NCI-H1436 treated with DMSO at 0.1 percent for 48 hours (cell line): ENCODE results near the gene SPEM1.

Source experiments
- DNase-seq: peaks from one replicate; lab custom pipeline; 2025; lab: John Stamatoyannopoulos, UW

SPEM1 gene

GRCh38 chr17:7440113-7440833 is 20.1 kb downstream of the SPEM1 start:
- DNase-seq: no peak

GRCh38 chr17:7440834-7441195 is 20.7 kb downstream of the SPEM1 start:
- no peak for DNase-seq

DNA sequence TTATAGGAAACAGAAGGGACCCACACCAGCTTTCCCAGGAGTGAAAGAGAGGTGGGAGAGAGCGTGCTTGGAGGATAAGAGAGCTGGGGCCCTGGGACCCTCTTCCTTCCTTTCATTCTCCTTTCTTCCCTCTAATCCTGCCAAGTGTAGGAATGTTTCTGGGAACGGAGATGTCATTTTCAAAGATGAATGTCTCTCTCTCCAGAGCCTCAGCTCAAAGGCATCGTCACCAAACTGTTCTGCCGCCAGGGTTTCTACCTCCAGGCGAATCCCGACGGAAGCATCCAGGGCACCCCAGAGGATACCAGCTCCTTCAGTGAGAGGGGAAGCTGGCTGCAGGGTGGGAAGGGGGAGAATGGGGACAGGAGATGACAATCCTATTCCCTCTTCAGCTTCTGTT is 21.1 kb downstream of the SPEM1 start:
- no peak for DNase-seq

DNA sequence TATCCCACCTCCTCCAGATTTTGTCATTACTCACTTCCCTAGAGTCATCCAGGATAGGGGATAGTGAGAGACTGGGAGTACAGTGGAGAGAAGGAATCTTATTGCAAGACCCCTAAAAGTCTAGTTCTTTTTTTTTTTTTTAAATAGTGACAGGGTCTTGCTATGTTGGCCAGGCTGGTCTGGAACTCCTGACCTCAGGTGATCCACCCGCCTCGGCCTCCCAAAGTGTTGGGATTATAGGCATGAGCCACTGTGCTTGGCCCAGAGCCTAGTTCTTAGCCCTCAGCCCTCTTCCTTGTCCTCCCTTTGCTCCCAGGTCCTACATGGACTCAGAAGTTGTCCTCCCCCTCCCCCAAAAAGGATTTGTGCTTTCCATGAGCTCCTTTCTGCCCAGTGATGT is 22.0 kb downstream of the SPEM1 start:
- no peak for DNase-seq

GRCh38 chr17:7443499-7444485 is 23.7 kb downstream of the SPEM1 start:
- no peak for DNase-seq

GRCh38 chr17:7444682-7445618 is 24.8 kb downstream of the SPEM1 start, which contains the start of gene CHRNB1:
Gene CHRNB1, plus strand, starts transcription at chr17:7445061. Its CDS starts 67 bp downstream, at chr17:7445128.
- DNase-seq: peak; percentile 69

DNA sequence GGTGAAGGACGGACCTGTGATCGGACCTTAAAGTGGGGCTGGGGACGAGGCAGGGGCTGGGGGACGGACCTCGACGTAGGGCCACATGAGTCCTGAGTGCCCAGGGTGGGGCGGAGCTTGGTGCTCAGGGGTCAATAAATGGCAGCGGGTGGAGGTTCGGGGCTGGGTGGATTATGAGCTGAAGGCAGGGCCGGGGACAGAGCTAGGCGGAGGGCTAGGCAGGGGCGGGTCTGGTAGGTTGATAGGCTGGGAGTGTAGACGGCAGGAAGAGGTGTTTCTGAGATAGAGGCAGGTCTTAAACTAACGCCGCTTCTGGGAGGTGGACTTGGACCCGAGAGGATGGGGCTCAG is 25.5 kb downstream of the SPEM1 start:
- no peak for DNase-seq

GRCh38 chr17:7448461-7448860 is 28.3 kb downstream of the SPEM1 start:
- no peak for DNase-seq

GRCh38 chr17:7459961-7460545 is 39.9 kb downstream of the SPEM1 start:
- no peak for DNase-seq

DNA sequence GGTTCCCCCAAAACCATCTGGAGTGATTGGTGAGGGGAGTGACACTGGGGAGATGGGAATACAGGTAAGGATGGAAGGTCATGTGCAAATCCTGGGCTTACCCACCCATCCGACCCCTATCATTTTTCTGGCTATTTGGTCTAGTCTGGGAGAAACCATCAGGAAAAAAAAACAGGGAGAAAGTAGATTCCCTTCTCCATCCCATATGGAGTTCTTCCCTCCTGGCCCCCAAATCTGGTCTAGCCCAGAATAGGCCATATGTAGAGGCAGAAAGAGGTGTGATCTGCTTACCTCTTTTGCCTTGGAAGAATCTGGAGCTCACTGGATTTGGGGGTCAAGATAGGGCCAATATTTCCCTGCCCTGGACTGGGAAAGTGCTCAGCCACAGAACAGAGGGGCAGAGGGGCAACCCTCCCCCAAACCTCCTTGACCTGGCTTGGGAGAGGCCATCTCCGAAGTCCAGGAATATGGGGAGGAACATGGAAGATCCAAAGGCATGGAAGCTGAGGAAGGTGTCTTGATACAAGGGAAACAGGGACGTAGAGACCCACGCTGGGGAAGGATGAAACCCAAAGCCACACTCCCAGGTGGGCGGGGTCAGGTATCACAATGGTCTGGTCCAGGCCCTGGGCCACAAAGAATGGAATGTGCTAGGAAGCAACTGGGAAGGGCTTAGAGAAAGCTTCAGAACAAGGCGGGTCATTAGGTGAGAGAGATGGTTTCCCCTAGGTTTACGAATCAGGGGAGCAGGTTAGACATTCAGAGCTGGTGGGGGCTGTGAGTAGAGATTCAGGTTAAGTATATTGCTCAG is 40.9 kb downstream of the SPEM1 start:
- DNase-seq: no peak

GRCh38 chr17:7462474-7463371 is 42.6 kb downstream of the SPEM1 start:
- no peak for DNase-seq

GRCh38 chr17:7463372-7463846 is 43.3 kb downstream of the SPEM1 start:
- DNase-seq: no peak

DNA sequence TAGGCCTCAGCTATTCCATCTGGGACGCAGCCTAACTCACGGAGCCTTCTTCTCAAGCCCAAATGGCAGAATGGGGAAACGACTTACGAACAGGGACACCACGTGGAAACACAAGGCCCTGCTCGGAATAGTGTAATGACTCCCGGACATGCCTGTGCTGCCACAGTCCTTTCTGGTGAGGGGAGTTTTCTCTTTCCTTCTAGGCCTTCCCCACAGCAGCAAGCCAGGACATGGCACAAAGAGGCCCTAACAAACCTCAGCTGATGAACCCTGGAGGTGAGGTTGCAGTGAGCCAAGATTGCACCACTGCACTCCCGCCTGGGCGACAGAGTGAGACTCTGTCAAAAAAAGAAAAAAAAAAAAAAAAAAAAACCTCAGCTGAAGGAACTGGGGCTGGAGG is 44.0 kb downstream of the SPEM1 start:
- no peak for DNase-seq

DNA sequence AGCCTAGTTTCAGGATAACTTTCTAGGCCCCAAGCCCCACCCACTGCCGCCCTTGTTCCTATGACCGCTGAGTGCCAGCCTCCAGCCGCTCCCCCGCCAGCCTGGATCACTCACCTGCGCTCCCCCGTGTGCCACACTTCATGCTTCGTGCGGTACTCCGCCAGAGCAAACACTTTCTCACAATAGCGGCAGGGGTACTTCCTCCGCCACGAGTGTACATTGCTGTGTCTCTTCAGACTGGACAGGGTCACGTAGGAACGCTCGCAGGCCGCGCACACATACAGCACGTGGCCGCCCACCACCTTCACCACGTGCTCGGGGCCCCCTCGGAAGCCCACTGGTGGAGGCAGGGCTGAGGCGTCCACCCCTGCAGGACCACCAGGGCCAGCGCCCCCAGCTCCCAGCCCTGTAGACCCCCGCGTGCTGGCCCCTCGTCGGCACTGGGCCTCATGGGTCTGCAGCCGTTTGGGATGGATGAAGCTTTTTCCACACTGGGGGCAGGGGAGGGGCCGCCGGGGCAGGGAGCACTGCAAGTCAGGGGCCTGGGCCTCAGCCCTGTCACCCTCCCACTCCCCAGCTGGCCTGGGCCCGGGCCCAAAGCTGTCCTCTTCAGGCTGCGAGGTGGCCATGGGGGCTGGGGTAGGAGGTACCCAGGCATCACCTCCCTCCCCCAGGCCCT is 45.6 kb downstream of the SPEM1 start:
- DNase-seq: no peak

- DNase-seq: no peak
Observed at GRCh38 chr17:7466318-7466638, 46.2 kb downstream of the SPEM1 start.

GRCh38 chr17:7466639-7467341 is 46.7 kb downstream of the SPEM1 start:
- DNase-seq: no peak

DNA sequence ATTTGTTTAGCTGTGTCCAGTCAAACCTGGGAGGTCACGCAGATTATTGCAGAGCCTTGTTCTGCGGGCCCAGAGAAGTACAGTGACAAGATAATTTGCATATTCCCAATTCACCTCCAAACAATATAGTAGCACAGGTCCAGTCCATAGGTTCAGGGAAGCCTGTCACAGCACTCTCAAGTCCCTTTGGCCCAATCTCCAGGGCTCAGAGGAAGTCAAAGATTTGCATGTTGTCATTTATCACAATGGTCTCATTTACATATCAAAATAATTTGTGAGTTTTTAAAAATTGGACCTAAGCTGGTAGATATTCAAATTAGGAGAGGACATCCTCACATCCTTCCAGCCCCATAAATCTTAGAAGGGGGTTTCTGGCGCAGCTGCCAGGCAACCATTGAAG is 47.4 kb downstream of the SPEM1 start:
- DNase-seq: no peak

GRCh38 chr17:7468290-7468689 is 48.2 kb downstream of the SPEM1 start:
- DNase-seq: no peak
